AG10803 (cell line): ENCODE results near the gene MYO5B.
A peak's percentile ranks its signal among the peaks of the same experiment; 100 is the strongest.

Experiments used
- DNase-seq: peaks from one replicate; pipeline ENCODE4 v3.0.0; 2010; ENCODE audit warnings: low read depth
- H3K4me3 ChIP-seq: 2 replicates; pipeline ENCODE4 v1.5.1; 2011; ENCODE audit warnings: mild to moderate bottlenecking, low read length, control low read depth
- CTCF ChIP-seq: conservative IDR thresholded peaks from 2 replicates; pipeline ENCODE4 v1.5.1; 2011; ENCODE audit warnings: mild to moderate bottlenecking, low read length, control low read depth, inconsistent platforms

The MYO5B gene

GRCh38 chr18:49861659-49862058, 333.3 kb downstream of the MYO5B start:
- peak; percentile 52 for TF ChIP-seq CTCF
- peak; percentile 4 for DNase-seq
- H3K4me3 ChIP-seq = no peak overlapping the region

- DNase-seq = no peak
- H3K4me3 ChIP-seq = no peak overlapping the region
- no peak for TF ChIP-seq CTCF
These were observed 335.2 kb downstream of the MYO5B start for GRCh38 chr18:49859725-49860124.

- DNase-seq = no peak
- TF ChIP-seq CTCF = no peak
- no peak overlapping the region for H3K4me3 ChIP-seq
These were observed 336.0 kb downstream of the MYO5B start for GRCh38 chr18:49859021-49859359.

- no peak overlapping the region for H3K4me3 ChIP-seq
- TF ChIP-seq CTCF = peak; percentile 88
- peak; percentile 64 for DNase-seq
These were observed 336.5 kb downstream of the MYO5B start for GRCh38 chr18:49858309-49859020.

GRCh38 chr18:49857708-49858107, 337.2 kb downstream of the MYO5B start:
- no peak for DNase-seq
- TF ChIP-seq CTCF = no peak
- no peak overlapping the region for H3K4me3 ChIP-seq

- no peak for TF ChIP-seq CTCF
- no peak overlapping the region for H3K4me3 ChIP-seq
- no peak for DNase-seq
These were observed 338.5 kb downstream of the MYO5B start for GRCh38 chr18:49856496-49856895.

GRCh38 chr18:49855711-49856415, 339.1 kb downstream of the MYO5B start:
- no peak overlapping the region for H3K4me3 ChIP-seq
- DNase-seq = no peak
- TF ChIP-seq CTCF = no peak
